ENCODE measurements around the gene ZNF432.
A peak's percentile ranks its signal among the peaks of the same experiment; 100 is the strongest.
"Not testable (repeated sequence)": the region's sequence is repeated elsewhere in the genome, so short reads cannot be mapped to it uniquely, and the experiment has no call there.

Gene ZNF432

DNA sequence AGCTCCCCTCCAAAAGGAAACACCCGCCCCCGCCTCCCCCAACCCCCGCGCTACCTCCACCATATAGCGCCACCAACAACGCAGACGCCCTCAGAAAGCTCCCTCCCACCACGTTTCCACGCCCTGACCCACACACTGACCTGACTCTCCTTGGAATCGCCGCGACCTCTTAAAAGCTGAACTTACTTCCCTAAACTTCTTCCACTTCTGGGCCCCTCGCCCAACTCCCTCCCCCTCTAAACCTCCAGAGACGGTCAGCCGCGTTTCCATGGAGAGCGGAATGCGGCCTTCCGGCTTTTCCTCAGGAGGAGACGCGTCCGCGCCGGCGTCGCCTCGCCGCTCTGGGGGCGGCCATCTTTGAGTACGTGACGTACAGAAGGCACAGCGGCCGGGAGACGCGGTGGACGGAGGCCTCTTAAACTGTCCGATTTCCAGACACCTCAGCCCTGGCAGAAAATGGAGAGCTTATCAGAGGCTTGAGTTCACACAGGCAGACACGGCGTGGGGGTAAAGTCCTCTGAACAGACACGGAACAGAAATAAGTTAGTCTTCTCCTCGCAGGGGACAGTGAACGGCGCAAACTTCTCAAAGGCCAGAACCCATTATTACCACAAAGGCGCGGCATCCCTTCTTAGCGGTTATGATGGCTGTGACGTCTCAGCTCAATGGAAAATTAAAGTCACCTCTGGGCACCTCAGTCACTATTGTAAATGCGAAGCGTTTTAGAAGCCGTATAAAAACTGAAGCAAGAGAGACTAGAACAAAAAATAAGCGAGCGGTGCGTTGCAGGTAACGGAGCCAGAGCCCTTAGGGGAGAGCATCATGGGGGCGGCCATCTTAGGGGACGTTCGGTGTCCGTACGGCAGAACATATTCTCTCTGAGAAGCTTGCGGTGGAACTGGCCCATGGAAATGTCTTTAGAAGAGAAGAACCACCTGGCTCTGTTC is at the start of gene ZNF432:
Gene ZNF432 (minus strand): TSS at position 284 of the 947 bp plus-strand sequence. CDS start 1,970 bp downstream, outside the sequence.
- no peaks in the 10 kb centered on the region for H3K27me3 ChIP-seq (ENCODE audit: insufficient read depth, low read length)
- H3K4me3 ChIP-seq (ENCODE audit: low read depth, low read length): peak within 1 kb of the TSS; percentile 75
- H3K36me3 ChIP-seq (ENCODE audit: insufficient read depth, low read length): peaks cover 22% of the 10 kb centered on the region
- peak within 1 kb of the TSS; percentile 82 for H3K27ac ChIP-seq (ENCODE audit: low read depth, low read length)
- H3K79me2 ChIP-seq (ENCODE audit: control insufficient read depth, insufficient read depth, low read length, unreplicated experiment): no peaks in the 10 kb centered on the region
- H2AFZ ChIP-seq (ENCODE audit: low read length, unreplicated experiment): peak within 1 kb of the TSS; percentile 86
- no peaks in the 10 kb centered on the region for H3K4me1 ChIP-seq (ENCODE audit: control insufficient read depth, insufficient read depth, low read length, unreplicated experiment)

- not testable (repeated sequence) for H3K4me3 ChIP-seq (ENCODE audit: low read depth, low read length); H2AFZ ChIP-seq (ENCODE audit: low read length, unreplicated experiment); H3K27me3 ChIP-seq (ENCODE audit: insufficient read depth, low read length); H3K4me1 ChIP-seq (ENCODE audit: control insufficient read depth, insufficient read depth, low read length, unreplicated experiment)
- peaks cover 19% of the 10 kb centered on the region for H3K36me3 ChIP-seq (ENCODE audit: insufficient read depth, low read length)
- H3K79me2 ChIP-seq (ENCODE audit: control insufficient read depth, insufficient read depth, low read length, unreplicated experiment): peaks cover 41% of the 10 kb centered on the region
- peak overlapping the region; percentile 59 for H3K27ac ChIP-seq (ENCODE audit: low read depth, low read length)
Measured at GRCh38 chr19:52096416-52096815, 47.8 kb upstream of the ZNF432 start.

- Histone ChIP-seq H3K27ac (ENCODE audit: low read depth, low read length) (peak within 1 kb of the TSS; percentile 76), H2AFZ (ENCODE audit: low read length, unreplicated experiment) (peak within 1 kb of the TSS; percentile 52)
Measured at GRCh38 chr19:52095172-52096014, 46.8 kb upstream of the ZNF432 start, which contains the start of gene ZNF841. Gene ZNF841, minus strand, starts transcription at chr19:52095765. Its CDS starts 10,964 bp downstream, at chr19:52084801.

GRCh38 chr19:52094526-52095130 is 46.0 kb upstream of the ZNF432 start:
- H3K4me1 ChIP-seq (ENCODE audit: control insufficient read depth, insufficient read depth, low read length, unreplicated experiment): no peaks in the 10 kb centered on the region
- peak overlapping the region; percentile 76; the same call in 1 of the 2 replicates for H3K27ac ChIP-seq (ENCODE audit: low read depth, low read length)
- no peak overlapping the region for H2AFZ ChIP-seq (ENCODE audit: low read length, unreplicated experiment)
- H3K4me3 ChIP-seq (ENCODE audit: low read depth, low read length): peak overlapping the region; percentile 93
- H3K36me3 ChIP-seq (ENCODE audit: insufficient read depth, low read length): peaks cover 34% of the 10 kb centered on the region
- H3K79me2 ChIP-seq (ENCODE audit: control insufficient read depth, insufficient read depth, low read length, unreplicated experiment): peaks cover 55% of the 10 kb centered on the region
- no peaks in the 10 kb centered on the region for H3K27me3 ChIP-seq (ENCODE audit: insufficient read depth, low read length)

More at GRCh38 chr19:52095172-52096014, 46.8 kb upstream of the ZNF432 start, which contains the start of gene ZNF841:
- Histone ChIP-seq H3K36me3 (ENCODE audit: insufficient read depth, low read length) (peaks cover 28% of the 10 kb centered on the region), H3K4me3 (ENCODE audit: low read depth, low read length) (peak within 1 kb of the TSS; percentile 93), H3K79me2 (ENCODE audit: control insufficient read depth, insufficient read depth, low read length, unreplicated experiment) (peaks cover 48% of the 10 kb centered on the region), H3K27me3 (ENCODE audit: insufficient read depth, low read length) (no peaks in the 10 kb centered on the region), H3K4me1 (ENCODE audit: control insufficient read depth, insufficient read depth, low read length, unreplicated experiment) (peaks cover 5% of the 10 kb centered on the region)

DNA sequence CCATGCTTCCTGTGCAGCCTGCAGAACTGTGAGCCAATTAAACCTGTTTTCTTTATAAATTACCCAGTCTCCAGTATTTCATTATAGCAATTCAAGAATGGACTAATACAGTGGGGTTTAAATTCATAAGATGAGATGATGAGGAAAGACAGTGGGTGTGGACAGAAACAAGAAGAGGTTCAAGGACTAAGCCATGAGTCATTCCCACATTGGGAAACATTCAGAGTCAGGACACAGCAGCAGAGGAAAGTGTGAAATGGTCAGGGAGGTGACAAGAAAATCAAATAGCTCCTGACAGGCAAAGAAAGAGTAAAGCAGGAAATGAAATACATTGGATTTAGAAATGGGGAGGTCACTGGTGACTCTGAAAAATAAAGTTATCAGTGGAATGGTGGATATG is 37.8 kb upstream of the ZNF432 start:
- peak overlapping the region; percentile 9; the same call in 1 of the 2 replicates for H3K27ac ChIP-seq (ENCODE audit: low read depth, low read length)
- no peak overlapping the region for H3K4me3 ChIP-seq (ENCODE audit: low read depth, low read length)
- H3K4me1 ChIP-seq (ENCODE audit: control insufficient read depth, insufficient read depth, low read length, unreplicated experiment): peaks cover 4% of the 10 kb centered on the region
- H2AFZ ChIP-seq (ENCODE audit: low read length, unreplicated experiment): no peak overlapping the region
- H3K36me3 ChIP-seq (ENCODE audit: insufficient read depth, low read length): peaks cover 74% of the 10 kb centered on the region
- H3K79me2 ChIP-seq (ENCODE audit: control insufficient read depth, insufficient read depth, low read length, unreplicated experiment): peaks cover 33% of the 10 kb centered on the region
- H3K27me3 ChIP-seq (ENCODE audit: insufficient read depth, low read length): no peaks in the 10 kb centered on the region

- Histone ChIP-seq H3K4me1 (ENCODE audit: control insufficient read depth, insufficient read depth, low read length, unreplicated experiment) (no peaks in the 10 kb centered on the region), H3K79me2 (ENCODE audit: control insufficient read depth, insufficient read depth, low read length, unreplicated experiment) (peaks cover 7% of the 10 kb centered on the region), H3K36me3 (ENCODE audit: insufficient read depth, low read length) (peaks cover 89% of the 10 kb centered on the region), H2AFZ (ENCODE audit: low read length, unreplicated experiment) (no peak overlapping the region), H3K27me3 (ENCODE audit: insufficient read depth, low read length) (no peaks in the 10 kb centered on the region), H3K4me3 (ENCODE audit: low read depth, low read length) (no peak overlapping the region), H3K27ac (ENCODE audit: low read depth, low read length) (peak overlapping the region; percentile 41; the same call in 1 of the 2 replicates)
Measured at GRCh38 chr19:52070496-52070895, 21.9 kb upstream of the ZNF432 start.

- H3K4me1 ChIP-seq (ENCODE audit: control insufficient read depth, insufficient read depth, low read length, unreplicated experiment): no peaks in the 10 kb centered on the region
- H3K36me3 ChIP-seq (ENCODE audit: insufficient read depth, low read length): peaks cover 89% of the 10 kb centered on the region
- no peak overlapping the region for H3K4me3 ChIP-seq (ENCODE audit: low read depth, low read length)
- H3K27ac ChIP-seq (ENCODE audit: low read depth, low read length): peak overlapping the region; percentile 27; the same call in 1 of the 2 replicates
- no peak overlapping the region for H2AFZ ChIP-seq (ENCODE audit: low read length, unreplicated experiment)
- no peaks in the 10 kb centered on the region for H3K27me3 ChIP-seq (ENCODE audit: insufficient read depth, low read length)
- H3K79me2 ChIP-seq (ENCODE audit: control insufficient read depth, insufficient read depth, low read length, unreplicated experiment): peaks cover 7% of the 10 kb centered on the region
Measured at GRCh38 chr19:52069653-52070052, 21.0 kb upstream of the ZNF432 start.

DNA sequence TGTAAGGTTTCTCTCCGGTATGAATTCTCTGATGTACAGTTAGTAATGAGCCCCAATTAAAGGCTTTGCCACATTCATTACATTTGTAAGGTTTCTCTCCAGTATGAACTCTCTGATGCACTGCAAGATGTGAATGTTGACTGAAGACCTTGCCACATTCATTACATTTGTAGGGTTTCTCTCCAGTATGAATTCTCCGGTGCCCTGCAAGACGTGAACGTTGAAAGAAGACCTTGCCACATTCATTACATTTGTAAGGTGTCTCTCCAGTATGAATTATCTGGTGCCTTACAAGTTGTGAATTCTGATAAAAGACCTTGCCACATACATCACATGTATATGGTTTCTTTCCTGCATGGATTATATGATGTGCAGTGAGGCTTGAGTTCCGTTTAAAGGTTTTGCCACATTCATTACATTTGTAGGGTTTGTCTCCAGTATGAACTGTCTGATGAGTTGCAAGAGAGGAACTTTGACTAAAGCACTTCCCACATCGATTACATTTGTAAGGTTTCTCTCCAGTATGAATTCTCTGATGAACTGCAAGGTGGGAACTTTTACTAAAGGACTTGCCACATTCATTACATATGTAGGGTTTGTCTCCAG is 17.7 kb upstream of the ZNF432 start:
- Histone ChIP-seq H3K4me1 (ENCODE audit: control insufficient read depth, insufficient read depth, low read length, unreplicated experiment) (no peaks in the 10 kb centered on the region), H3K27ac (ENCODE audit: low read depth, low read length) (no peak overlapping the region), H3K27me3 (ENCODE audit: insufficient read depth, low read length) (no peaks in the 10 kb centered on the region), H2AFZ (ENCODE audit: low read length, unreplicated experiment) (no peak overlapping the region), H3K4me3 (ENCODE audit: low read depth, low read length) (no peak overlapping the region), H3K79me2 (ENCODE audit: control insufficient read depth, insufficient read depth, low read length, unreplicated experiment) (no peaks in the 10 kb centered on the region), H3K36me3 (ENCODE audit: insufficient read depth, low read length) (peaks cover 86% of the 10 kb centered on the region)

DNA sequence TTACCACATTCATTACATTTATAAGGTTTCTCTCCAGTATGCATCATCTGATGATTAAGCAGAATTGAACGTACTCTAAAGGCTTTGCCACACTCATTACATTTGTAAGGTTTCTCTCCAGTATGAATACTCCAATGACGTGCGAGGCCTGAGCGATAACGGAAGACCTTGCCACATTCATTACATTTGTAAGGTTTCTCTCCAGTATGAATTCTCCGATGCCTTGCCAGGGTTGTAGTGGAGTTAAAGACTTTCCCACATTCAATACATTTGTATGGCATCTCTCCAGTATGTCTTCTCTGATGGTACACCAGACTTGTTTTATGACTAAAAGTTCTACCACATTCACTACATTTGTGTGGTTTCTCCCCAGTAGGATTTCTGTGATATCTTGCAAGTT is 16.8 kb upstream of the ZNF432 start:
- H3K27me3 ChIP-seq (ENCODE audit: insufficient read depth, low read length): no peaks in the 10 kb centered on the region
- no peak overlapping the region for H3K27ac ChIP-seq (ENCODE audit: low read depth, low read length)
- no peak overlapping the region for H2AFZ ChIP-seq (ENCODE audit: low read length, unreplicated experiment)
- no peaks in the 10 kb centered on the region for H3K79me2 ChIP-seq (ENCODE audit: control insufficient read depth, insufficient read depth, low read length, unreplicated experiment)
- no peaks in the 10 kb centered on the region for H3K4me1 ChIP-seq (ENCODE audit: control insufficient read depth, insufficient read depth, low read length, unreplicated experiment)
- H3K4me3 ChIP-seq (ENCODE audit: low read depth, low read length): no peak overlapping the region
- H3K36me3 ChIP-seq (ENCODE audit: insufficient read depth, low read length): peaks cover 76% of the 10 kb centered on the region

GRCh38 chr19:52056480-52056879 is 7.8 kb upstream of the ZNF432 start:
- H3K4me1 ChIP-seq (ENCODE audit: control insufficient read depth, insufficient read depth, low read length, unreplicated experiment); H3K27ac ChIP-seq (ENCODE audit: low read depth, low read length); H2AFZ ChIP-seq (ENCODE audit: low read length, unreplicated experiment); H3K27me3 ChIP-seq (ENCODE audit: insufficient read depth, low read length); H3K4me3 ChIP-seq (ENCODE audit: low read depth, low read length); H3K36me3 ChIP-seq (ENCODE audit: insufficient read depth, low read length); H3K79me2 ChIP-seq (ENCODE audit: control insufficient read depth, insufficient read depth, low read length, unreplicated experiment): not testable (repeated sequence)
